ENCODE data around the gene SHC1.
A peak's percentile ranks its signal among the peaks of the same experiment; 100 is the strongest.
"Not testable (repeated sequence)": the region's sequence is repeated elsewhere in the genome, so short reads cannot be mapped to it uniquely, and the experiment has no call there.

SHC1 gene

GRCh38 chr1:154983776-154984466, 13.4 kb upstream of the SHC1 start:
- 20 to 23% methylated on average over 17 of the region's 17 CpGs for WGBS, 2 experiments
- no peak overlapping the region for H3K27ac ChIP-seq (ENCODE audit: insufficient read depth, low read depth, low read length, poor library complexity, severe bottlenecking)
- peaks cover 24% of the 10 kb centered on the region for H3K36me3 ChIP-seq (ENCODE audit: control insufficient read depth, insufficient read depth, low read length)
- H3K4me1 ChIP-seq (ENCODE audit: control insufficient read depth, insufficient read depth, low read length): peaks cover 12% of the 10 kb centered on the region
- peak overlapping the region; percentile 79 for H3K4me3 ChIP-seq (ENCODE audit: insufficient read depth, low read depth, low read length)
- no peaks in the 10 kb centered on the region for H3K27me3 ChIP-seq (ENCODE audit: control insufficient read depth, insufficient read depth, low read length, poor library complexity, severe bottlenecking)
- no peaks in the 10 kb centered on the region for H3K9me3 ChIP-seq (ENCODE audit: control insufficient read depth, low read length)

GRCh38 chr1:154982897-154983648, 12.5 kb upstream of the SHC1 start, which contains the start of gene FLAD1:
Gene FLAD1, plus strand, starts transcription at chr1:154983344. Its CDS starts 351 bp downstream, at chr1:154983695.
- H3K36me3 ChIP-seq (ENCODE audit: control insufficient read depth, insufficient read depth, low read length): peaks cover 19% of the 10 kb centered on the region
- H3K27me3 ChIP-seq (ENCODE audit: control insufficient read depth, insufficient read depth, low read length, poor library complexity, severe bottlenecking): no peaks in the 10 kb centered on the region
- peak within 1 kb of the TSS; percentile 38 for H3K27ac ChIP-seq (ENCODE audit: insufficient read depth, low read depth, low read length, poor library complexity, severe bottlenecking)
- H3K9me3 ChIP-seq (ENCODE audit: control insufficient read depth, low read length): no peaks in the 10 kb centered on the region
- 0% methylated on average over 26 of the region's 26 CpGs for WGBS, 2 experiments
- peaks cover 12% of the 10 kb centered on the region for H3K4me1 ChIP-seq (ENCODE audit: control insufficient read depth, insufficient read depth, low read length)
- H3K4me3 ChIP-seq (ENCODE audit: insufficient read depth, low read depth, low read length): peak within 1 kb of the TSS; percentile 79

- Histone ChIP-seq H3K36me3 (ENCODE audit: control insufficient read depth, insufficient read depth, low read length) (peaks cover 14% of the 10 kb centered on the region), H3K27ac (ENCODE audit: insufficient read depth, low read depth, low read length, poor library complexity, severe bottlenecking) (peak overlapping the region; percentile 38), H3K27me3 (ENCODE audit: control insufficient read depth, insufficient read depth, low read length, poor library complexity, severe bottlenecking) (no peaks in the 10 kb centered on the region), H3K9me3 (ENCODE audit: control insufficient read depth, low read length) (no peaks in the 10 kb centered on the region), H3K4me3 (ENCODE audit: insufficient read depth, low read depth, low read length) (peak overlapping the region; percentile 44), H3K4me1 (ENCODE audit: control insufficient read depth, insufficient read depth, low read length) (peaks cover 12% of the 10 kb centered on the region)
- 54 to 59% methylated on average over 6 of the region's 6 CpGs for WGBS, 2 experiments
Measured at GRCh38 chr1:154982341-154982740, 11.8 kb upstream of the SHC1 start.

GRCh38 chr1:154978360-154978759, 7.8 kb upstream of the SHC1 start:
- no peaks in the 10 kb centered on the region for H3K27me3 ChIP-seq (ENCODE audit: control insufficient read depth, insufficient read depth, low read length, poor library complexity, severe bottlenecking)
- 100% methylated on average over 1 of the region's 3 CpGs for WGBS, 2 experiments
- no peak overlapping the region for H3K4me3 ChIP-seq (ENCODE audit: insufficient read depth, low read depth, low read length)
- H3K9me3 ChIP-seq (ENCODE audit: control insufficient read depth, low read length): no peaks in the 10 kb centered on the region
- peaks cover 13% of the 10 kb centered on the region for H3K4me1 ChIP-seq (ENCODE audit: control insufficient read depth, insufficient read depth, low read length)
- H3K27ac ChIP-seq (ENCODE audit: insufficient read depth, low read depth, low read length, poor library complexity, severe bottlenecking): no peak overlapping the region
- peaks cover 14% of the 10 kb centered on the region for H3K36me3 ChIP-seq (ENCODE audit: control insufficient read depth, insufficient read depth, low read length)

- not testable (repeated sequence) for H3K4me3 ChIP-seq (ENCODE audit: insufficient read depth, low read depth, low read length); H3K27ac ChIP-seq (ENCODE audit: insufficient read depth, low read depth, low read length, poor library complexity, severe bottlenecking); H3K27me3 ChIP-seq (ENCODE audit: control insufficient read depth, insufficient read depth, low read length, poor library complexity, severe bottlenecking); H3K9me3 ChIP-seq (ENCODE audit: control insufficient read depth, low read length)
- peaks cover 18% of the 10 kb centered on the region for H3K4me1 ChIP-seq (ENCODE audit: control insufficient read depth, insufficient read depth, low read length)
- peaks cover 14% of the 10 kb centered on the region for H3K36me3 ChIP-seq (ENCODE audit: control insufficient read depth, insufficient read depth, low read length)
- 93 to 96% methylated on average over 3 of the region's 3 CpGs for WGBS, 2 experiments
Measured at GRCh38 chr1:154977762-154978161, 7.2 kb upstream of the SHC1 start.

GRCh38 chr1:154975409-154976059, 5.0 kb upstream of the SHC1 start:
- H3K9me3 ChIP-seq (ENCODE audit: control insufficient read depth, low read length): no peaks in the 10 kb centered on the region
- peak overlapping the region; percentile 64 for H3K4me3 ChIP-seq (ENCODE audit: insufficient read depth, low read depth, low read length)
- H3K36me3 ChIP-seq (ENCODE audit: control insufficient read depth, insufficient read depth, low read length): peaks cover 9% of the 10 kb centered on the region
- peaks cover 34% of the 10 kb centered on the region for H3K4me1 ChIP-seq (ENCODE audit: control insufficient read depth, insufficient read depth, low read length)
- H3K27ac ChIP-seq (ENCODE audit: insufficient read depth, low read depth, low read length, poor library complexity, severe bottlenecking): peak overlapping the region; percentile 95
- WGBS, 2 experiments: 0 to 2% methylated on average over 22 to 24 of the region's 24 CpGs
- no peaks in the 10 kb centered on the region for H3K27me3 ChIP-seq (ENCODE audit: control insufficient read depth, insufficient read depth, low read length, poor library complexity, severe bottlenecking)

- peak overlapping the region; percentile 64 for H3K4me3 ChIP-seq (ENCODE audit: insufficient read depth, low read depth, low read length)
- H3K27ac ChIP-seq (ENCODE audit: insufficient read depth, low read depth, low read length, poor library complexity, severe bottlenecking): peak overlapping the region; percentile 95
- H3K9me3 ChIP-seq (ENCODE audit: control insufficient read depth, low read length): no peaks in the 10 kb centered on the region
Measured at GRCh38 chr1:154974808-154975408, 4.4 kb upstream of the SHC1 start.

GRCh38 chr1:154974102-154974807, 3.7 kb upstream of the SHC1 start, which contains the start of gene CKS1B:
Gene CKS1B, plus strand, starts transcription at chr1:154974681. Its CDS starts 65 bp downstream, at chr1:154974746.
- WGBS, 2 experiments: 0 to 1% methylated on average over 47 of the region's 47 CpGs
- no peaks in the 10 kb centered on the region for H3K9me3 ChIP-seq (ENCODE audit: control insufficient read depth, low read length)
- peaks cover 6% of the 10 kb centered on the region for H3K36me3 ChIP-seq (ENCODE audit: control insufficient read depth, insufficient read depth, low read length)
- H3K27ac ChIP-seq (ENCODE audit: insufficient read depth, low read depth, low read length, poor library complexity, severe bottlenecking): peak within 1 kb of the TSS; percentile 95
- H3K4me1 ChIP-seq (ENCODE audit: control insufficient read depth, insufficient read depth, low read length): peaks cover 39% of the 10 kb centered on the region
- no peaks in the 10 kb centered on the region for H3K27me3 ChIP-seq (ENCODE audit: control insufficient read depth, insufficient read depth, low read length, poor library complexity, severe bottlenecking)
- peak within 1 kb of the TSS; percentile 64 for H3K4me3 ChIP-seq (ENCODE audit: insufficient read depth, low read depth, low read length)

More at GRCh38 chr1:154974808-154975408, 4.4 kb upstream of the SHC1 start:
- H3K4me1 ChIP-seq (ENCODE audit: control insufficient read depth, insufficient read depth, low read length): peaks cover 34% of the 10 kb centered on the region
- peaks cover 9% of the 10 kb centered on the region for H3K36me3 ChIP-seq (ENCODE audit: control insufficient read depth, insufficient read depth, low read length)
- 0 to 1% methylated on average over 30 of the region's 30 CpGs for WGBS, 2 experiments
- H3K27me3 ChIP-seq (ENCODE audit: control insufficient read depth, insufficient read depth, low read length, poor library complexity, severe bottlenecking): no peaks in the 10 kb centered on the region

- Histone ChIP-seq H3K27me3 (ENCODE audit: control insufficient read depth, insufficient read depth, low read length, poor library complexity, severe bottlenecking) (no peaks in the 10 kb centered on the region), H3K9me3 (ENCODE audit: control insufficient read depth, low read length) (no peaks in the 10 kb centered on the region), H3K27ac (ENCODE audit: insufficient read depth, low read depth, low read length, poor library complexity, severe bottlenecking) (peak overlapping the region; percentile 89), H3K4me1 (ENCODE audit: control insufficient read depth, insufficient read depth, low read length) (peaks cover 46% of the 10 kb centered on the region), H3K36me3 (ENCODE audit: control insufficient read depth, insufficient read depth, low read length) (peaks cover 4% of the 10 kb centered on the region), H3K4me3 (ENCODE audit: insufficient read depth, low read depth, low read length) (peak overlapping the region; percentile 64)
- 2 to 3% methylated on average over 32 to 37 of the region's 37 CpGs for WGBS, 2 experiments
Measured at GRCh38 chr1:154973344-154974101, 3.0 kb upstream of the SHC1 start.

Measured in ectodermal cell (in vitro differentiated cells).